DOHH2 (cell line): Measurements from ENCODE around the gene SLC25A22.

ENCODE experiments used
- H3F3A ChIP-seq: fragments of 200-600 bp; sonication (generic), shearing (Covaris generic); 2 replicates; pipeline ENCODE4 v1.6.0; 2016; ENCODE audit warnings: antibody characterized with exemption, mild to moderate bottlenecking; ENCODE audit not compliant: control insufficient read depth, insufficient read depth
- H3K27ac ChIP-seq: fragments of 200-600 bp; sonication (generic); 2 replicates; pipeline ENCODE4 v1.5.1; 2014; ENCODE audit warnings: low read depth, mild to moderate bottlenecking, low read length, moderate library complexity
- H3K27me3 ChIP-seq: fragments of 200-600 bp; sonication (generic); 2 replicates; pipeline ENCODE4 v1.6.1; 2014; ENCODE audit warnings: mild to moderate bottlenecking, low read length, mixed read lengths; ENCODE audit not compliant: control insufficient read depth
- H3K36me3 ChIP-seq: fragments of 200-600 bp; sonication (generic); 2 replicates; pipeline ENCODE4 v1.6.1; 2014; ENCODE audit warnings: mild to moderate bottlenecking, low read length, moderate library complexity, mixed read lengths; ENCODE audit not compliant: control insufficient read depth
- H3K4me1 ChIP-seq: fragments of 200-600 bp; sonication (generic); 2 replicates; pipeline ENCODE4 v1.6.1; 2014; ENCODE audit warnings: mild to moderate bottlenecking, low read length, mixed read lengths; ENCODE audit not compliant: control insufficient read depth
- H3K4me2 ChIP-seq: fragments of 200-600 bp; sonication (generic); 2 replicates; pipeline ENCODE4 v1.6.0; 2014; ENCODE audit warnings: mild to moderate bottlenecking, low read length, moderate library complexity
- H3K4me3 ChIP-seq: fragments of 200-600 bp; sonication (generic); 2 replicates; pipeline ENCODE4 v1.5.1; 2014; ENCODE audit warnings: mild to moderate bottlenecking, low read length, mixed read lengths
- H3K79me2 ChIP-seq: fragments of 200-600 bp; sonication (generic); 2 replicates; pipeline ENCODE4 v1.6.1; 2014; ENCODE audit warnings: mild to moderate bottlenecking, low read length, mixed read lengths; ENCODE audit not compliant: control insufficient read depth
- H3K9me2 ChIP-seq: fragments of 200-600 bp; sonication (generic); replicated peaks from 2 replicates; pipeline ENCODE4 v1.6.1; 2014; ENCODE audit warnings: mild to moderate bottlenecking, low read length, mixed read lengths; ENCODE audit not compliant: control insufficient read depth
- H3K9me3 ChIP-seq: fragments of 200-600 bp; sonication (generic); 2 replicates; pipeline ENCODE4 v1.6.1; 2014; ENCODE audit warnings: antibody characterized with exemption, low read length, mixed read lengths; ENCODE audit not compliant: control insufficient read depth, insufficient read depth
- H4K20me1 ChIP-seq: fragments of 200-600 bp; sonication (generic); 2 replicates; pipeline ENCODE4 v1.6.0; 2014; ENCODE audit warnings: low read depth, mild to moderate bottlenecking, antibody characterized with exemption, low read length, moderate library complexity; ENCODE audit not compliant: control insufficient read depth, insufficient read depth
- EZH2phosphoT487 ChIP-seq: fragments of 200-600 bp; sonication (generic); IDR thresholded peaks from 2 replicates; pipeline ENCODE4 v1.6.1; 2017; ENCODE audit warnings: borderline replicate concordance, mild to moderate bottlenecking, antibody characterized with exemption, low read length, moderate library complexity, mixed read lengths
- TF ChIP-seq, protein P1 (sequence below): fragments of 200-600 bp; sonication (generic); IDR thresholded peaks from one replicate; pipeline ENCODE4 v1.5.1; 2014; ENCODE audit warnings: antibody characterized with exemption, mild to moderate bottlenecking, low read depth, low read length; ENCODE audit not compliant: poor library complexity, severe bottlenecking

SLC25A22 gene

DNA sequence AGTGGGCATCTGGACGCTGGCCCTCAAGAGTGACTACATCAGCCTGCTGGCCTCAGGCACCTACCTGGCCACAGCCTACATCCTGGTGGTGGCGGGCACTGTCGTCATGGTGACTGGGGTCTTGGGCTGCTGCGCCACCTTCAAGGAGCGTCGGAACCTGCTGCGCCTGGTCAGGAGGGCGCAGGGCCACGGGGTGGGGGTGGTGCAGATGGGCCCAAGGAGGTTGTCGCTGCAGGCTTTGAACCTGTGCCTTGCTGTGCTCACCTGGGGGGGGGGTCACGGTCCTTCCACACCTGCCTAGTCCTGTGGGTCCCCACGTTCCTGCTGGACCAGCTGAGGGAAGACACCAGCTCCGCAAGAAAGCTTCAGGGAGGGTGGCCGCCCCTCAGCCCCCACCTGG is 38.2 kb upstream of the SLC25A22 start:
- H3K4me1 ChIP-seq, result peaks cover 18% of the 10 kb centered on the region
- peaks cover 14% of the 10 kb centered on the region for H3K79me2 ChIP-seq
- no peaks in the 10 kb centered on the region for H3K9me3 ChIP-seq
- no peaks in the 10 kb centered on the region for H3K9me2 ChIP-seq
- H3K4me2 ChIP-seq, result no peak overlapping the region
- peaks cover 36% of the 10 kb centered on the region for H3K27me3 ChIP-seq
- peaks cover 13% of the 10 kb centered on the region for H4K20me1 ChIP-seq
- no peak overlapping the region for H3K27ac ChIP-seq
- no peak overlapping the region for H3K4me3 ChIP-seq
- H3K36me3 ChIP-seq, result peaks cover 37% of the 10 kb centered on the region
- no peaks in the 10 kb centered on the region for H3F3A ChIP-seq
- no peak for TF ChIP-seq EZH2phosphoT487
- TF ChIP-seq, protein P1, sequence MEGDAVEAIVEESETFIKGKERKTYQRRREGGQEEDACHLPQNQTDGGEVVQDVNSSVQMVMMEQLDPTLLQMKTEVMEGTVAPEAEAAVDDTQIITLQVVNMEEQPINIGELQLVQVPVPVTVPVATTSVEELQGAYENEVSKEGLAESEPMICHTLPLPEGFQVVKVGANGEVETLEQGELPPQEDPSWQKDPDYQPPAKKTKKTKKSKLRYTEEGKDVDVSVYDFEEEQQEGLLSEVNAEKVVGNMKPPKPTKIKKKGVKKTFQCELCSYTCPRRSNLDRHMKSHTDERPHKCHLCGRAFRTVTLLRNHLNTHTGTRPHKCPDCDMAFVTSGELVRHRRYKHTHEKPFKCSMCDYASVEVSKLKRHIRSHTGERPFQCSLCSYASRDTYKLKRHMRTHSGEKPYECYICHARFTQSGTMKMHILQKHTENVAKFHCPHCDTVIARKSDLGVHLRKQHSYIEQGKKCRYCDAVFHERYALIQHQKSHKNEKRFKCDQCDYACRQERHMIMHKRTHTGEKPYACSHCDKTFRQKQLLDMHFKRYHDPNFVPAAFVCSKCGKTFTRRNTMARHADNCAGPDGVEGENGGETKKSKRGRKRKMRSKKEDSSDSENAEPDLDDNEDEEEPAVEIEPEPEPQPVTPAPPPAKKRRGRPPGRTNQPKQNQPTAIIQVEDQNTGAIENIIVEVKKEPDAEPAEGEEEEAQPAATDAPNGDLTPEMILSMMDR, result no peak

DNA sequence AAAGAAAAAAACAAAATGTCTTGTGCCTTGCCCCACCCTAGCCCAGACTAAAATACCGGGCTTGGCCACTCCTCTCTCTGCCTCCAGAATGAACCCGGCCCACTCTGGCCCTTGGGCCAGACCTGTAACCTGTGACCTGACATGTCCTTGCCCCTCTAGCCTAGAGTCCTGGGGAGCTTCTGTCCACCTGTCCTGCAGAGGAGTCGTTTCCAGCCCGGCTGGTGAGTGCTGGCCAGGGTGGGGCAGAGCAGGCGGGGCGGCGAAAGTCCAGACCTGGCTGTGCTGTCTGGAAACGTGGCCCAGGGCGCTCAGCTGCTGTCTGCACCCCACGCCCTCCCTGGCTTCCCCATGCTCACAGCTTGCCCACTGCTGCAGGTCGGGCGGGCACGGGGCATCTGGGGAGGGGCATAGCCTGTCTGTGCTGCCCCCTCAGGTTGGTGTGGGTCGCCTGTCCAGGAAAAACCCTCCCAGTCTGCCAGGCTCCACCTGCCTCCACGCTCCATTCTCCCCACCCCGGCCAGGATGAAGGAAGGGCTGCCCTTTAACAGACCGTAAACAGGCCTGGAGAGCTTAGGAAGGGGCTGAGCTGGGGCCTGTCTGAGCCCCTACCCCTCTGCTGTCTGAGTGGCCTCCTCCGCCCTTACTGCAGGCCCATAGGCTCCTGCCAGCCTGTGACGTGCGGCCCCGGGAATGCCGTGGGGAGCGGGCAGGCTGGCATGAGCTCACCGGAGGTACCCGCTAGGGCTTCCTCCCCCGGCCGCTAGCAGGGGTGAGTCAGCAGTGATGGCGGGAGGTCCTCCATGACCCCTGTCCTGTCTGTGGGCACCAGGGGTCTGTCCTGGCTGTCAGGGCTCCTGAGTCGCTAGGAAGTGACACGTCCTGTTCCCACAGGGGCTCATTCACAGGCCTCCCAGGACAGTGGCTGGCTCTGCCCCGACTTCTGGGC is 36.6 kb upstream of the SLC25A22 start:
- no peak overlapping the region for H3K4me2 ChIP-seq
- no peaks in the 10 kb centered on the region for H3K9me3 ChIP-seq
- peaks cover 27% of the 10 kb centered on the region for H3K4me1 ChIP-seq
- H3F3A ChIP-seq, result no peaks in the 10 kb centered on the region; the same call in 1 of the 2 replicates
- H4K20me1 ChIP-seq, result no peaks in the 10 kb centered on the region
- no peaks in the 10 kb centered on the region for H3K79me2 ChIP-seq
- TF ChIP-seq, protein P1, result no peak
- no peak for TF ChIP-seq EZH2phosphoT487
- no peak overlapping the region for H3K27ac ChIP-seq
- H3K9me2 ChIP-seq, result no peaks in the 10 kb centered on the region
- H3K27me3 ChIP-seq, result peaks cover 52% of the 10 kb centered on the region
- H3K36me3 ChIP-seq, result peaks cover 21% of the 10 kb centered on the region
- H3K4me3 ChIP-seq, result no peak overlapping the region

DNA sequence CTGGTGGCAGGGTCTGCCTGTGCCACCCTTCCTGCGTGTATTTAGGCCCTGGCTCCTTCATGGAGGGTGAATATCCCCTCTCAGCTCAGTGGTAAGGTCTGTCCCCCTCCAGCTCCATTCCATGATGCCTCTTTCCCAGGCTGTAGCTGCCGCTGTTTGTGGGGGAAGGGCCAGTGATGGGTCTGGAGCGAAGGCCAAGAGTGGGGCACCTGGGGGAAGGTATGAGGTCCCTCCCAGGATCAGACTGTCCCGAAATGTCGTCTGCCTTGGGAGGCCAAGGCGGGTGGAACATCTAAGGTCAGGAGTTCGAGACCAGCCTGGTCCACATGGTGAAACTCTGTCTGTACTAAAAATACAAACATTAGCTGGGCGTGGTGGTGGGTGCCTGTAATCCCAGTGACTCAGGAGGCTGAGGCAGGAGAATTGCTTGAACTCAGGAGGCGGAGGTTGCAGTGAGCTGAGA is 35.8 kb upstream of the SLC25A22 start:
- peaks cover 34% of the 10 kb centered on the region for H3K4me1 ChIP-seq
- no peak overlapping the region for H3K4me2 ChIP-seq
- H3K4me3 ChIP-seq, result no peak overlapping the region
- H3K36me3 ChIP-seq, result peaks cover 13% of the 10 kb centered on the region
- no peak overlapping the region for H3K27ac ChIP-seq
- peaks cover 59% of the 10 kb centered on the region for H3K27me3 ChIP-seq
- no peaks in the 10 kb centered on the region; the same call in 1 of the 2 replicates for H3F3A ChIP-seq
- no peaks in the 10 kb centered on the region for H3K79me2 ChIP-seq
- TF ChIP-seq, protein P1, result no peak
- no peak for TF ChIP-seq EZH2phosphoT487
- no peaks in the 10 kb centered on the region for H3K9me2 ChIP-seq
- no peaks in the 10 kb centered on the region for H4K20me1 ChIP-seq
- no peaks in the 10 kb centered on the region for H3K9me3 ChIP-seq
